Neural progenitor cell (in vitro differentiated cells): ENCODE results near the gene IPCEF1. TPM values are rescaled to one million over a fixed set of nuclear protein-coding genes. Genes with fewer than 3 reads are reported as not detected.
A peak's percentile ranks its signal among the peaks of the same experiment; 100 is the strongest.

ENCODE experiments used
- DNase-seq: peaks from one replicate; pipeline ENCODE4 v3.0.0-alpha.2; 2016; ENCODE audit warnings: low spot score
- H2AFZ ChIP-seq: fragments of 200-600 bp; sonication (generic); replicated peaks from 2 replicates; pipeline ENCODE4 v1.6.1; 2016; ENCODE audit warnings: antibody characterized with exemption
- H3F3A ChIP-seq: fragments of 200-600 bp; sonication (generic); 2 replicates; pipeline ENCODE4 v1.6.1; 2016; ENCODE audit warnings: antibody characterized with exemption, low read depth
- H3K27ac ChIP-seq: fragments of 200-600 bp; sonication (generic); 2 replicates; pipeline ENCODE4 v1.5.1; 2016; ENCODE audit warnings: mild to moderate bottlenecking
- H3K27me3 ChIP-seq: fragments of 200-600 bp; sonication (generic); 2 replicates; pipeline ENCODE4 v1.6.1; 2016; ENCODE audit warnings: mild to moderate bottlenecking, moderate library complexity
- H3K36me3 ChIP-seq: fragments of 200-600 bp; sonication (generic); 2 replicates; pipeline ENCODE4 v1.5.1; 2016
- H3K4me1 ChIP-seq: fragments of 200-600 bp; sonication (generic); 2 replicates; pipeline ENCODE4 v1.6.1; 2016; ENCODE audit warnings: mixed run types
- H3K4me2 ChIP-seq: fragments of 200-600 bp; sonication (generic); 2 replicates; pipeline ENCODE4 v1.6.1; 2016
- H3K4me3 ChIP-seq: fragments of 200-600 bp; sonication (generic); 2 replicates; pipeline ENCODE4 v1.5.1; 2016
- H3K79me2 ChIP-seq: fragments of 200-600 bp; sonication (generic); 2 replicates; pipeline ENCODE4 v1.6.1; 2016; ENCODE audit warnings: low read depth
- H3K9ac ChIP-seq: fragments of 200-600 bp; sonication (generic); 2 replicates; pipeline ENCODE4 v1.6.1; 2016
- H3K9me3 ChIP-seq: fragments of 200-600 bp; sonication (generic); 2 replicates; pipeline ENCODE4 v1.5.1; 2016; ENCODE audit warnings: low read depth
- H4K20me1 ChIP-seq: fragments of 200-600 bp; sonication (generic); 2 replicates; pipeline ENCODE4 v1.6.1; 2016; ENCODE audit warnings: low read depth
- H3K27ac Mint-ChIP-seq: 3 replicates; pipeline ENCODE4 v1.8.0; 2021; ENCODE audit warnings: mixed read lengths
- H3K27me3 Mint-ChIP-seq: 2 replicates; pipeline ENCODE4 v1.8.0; 2022; ENCODE audit warnings: low read depth, mild to moderate bottlenecking, inconsistent platforms, moderate library complexity, mixed read lengths; ENCODE audit not compliant: insufficient read depth
- H3K36me3 Mint-ChIP-seq: 3 replicates; pipeline ENCODE4 v1.8.0; 2021; ENCODE audit warnings: mixed read lengths
- H3K4me1 Mint-ChIP-seq: 3 replicates; pipeline ENCODE4 v1.8.0; 2021; ENCODE audit warnings: mixed read lengths
- H3K4me3 Mint-ChIP-seq: 3 replicates; pipeline ENCODE4 v1.8.0; 2021; ENCODE audit warnings: mild to moderate bottlenecking, moderate library complexity, mixed read lengths
- H3K9me3 Mint-ChIP-seq: 3 replicates; pipeline ENCODE4 v1.8.0; 2020; ENCODE audit warnings: mixed read lengths
- EZH2 ChIP-seq: fragments of 200-600 bp; sonication (generic); IDR thresholded peaks from 2 replicates; pipeline ENCODE4 v1.6.1; 2017; ENCODE audit warnings: antibody characterized with exemption, mild to moderate bottlenecking, moderate library complexity
- EZH2phosphoT487 ChIP-seq: fragments of 200-600 bp; sonication (generic); IDR thresholded peaks from 2 replicates; pipeline ENCODE4 v1.6.1; 2017; ENCODE audit warnings: antibody characterized with exemption
- total RNA-seq: library from RNA; depleted of rRNA; stranded (reverse); fragments of >200 nt; gene quantifications from 2 replicates; pipeline ENCODE4 v1.2.3, GENCODE V29; 2015; ENCODE audit warnings: low replicate concordance
- TF ChIP-seq, protein P1 (sequence below): fragments of 200-600 bp; sonication (generic); IDR thresholded peaks from 2 replicates; pipeline ENCODE4 v1.5.1; 2017; ENCODE audit warnings: antibody characterized with exemption, mild to moderate bottlenecking

IPCEF1 gene
- total RNA-seq, 1 donor from 2014 or later, result 0.13 TPM

DNA sequence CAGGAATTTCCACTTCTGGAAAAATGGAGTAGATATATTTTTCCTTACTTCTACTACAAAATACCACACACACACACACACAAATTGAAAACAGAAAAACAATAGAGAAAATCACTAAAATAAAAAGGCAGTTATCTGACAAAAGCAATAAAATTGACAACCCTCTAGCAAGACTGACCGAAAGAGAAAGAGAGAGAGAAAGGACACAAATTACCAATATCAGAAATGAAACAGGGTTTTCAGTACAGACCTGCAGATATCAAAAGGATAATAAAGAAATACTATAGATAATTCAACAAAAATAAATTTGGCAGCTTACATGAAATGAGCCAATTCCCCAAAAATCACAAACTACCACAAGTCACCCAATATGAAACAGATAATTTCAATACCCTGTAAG is 212.8 kb downstream of the IPCEF1 start:
- Histone ChIP-seq H3K27ac (no peak overlapping the region), H3K79me2 (no peaks in the 10 kb centered on the region), H3K27me3 (no peaks in the 10 kb centered on the region), H3K9me3 (no peaks in the 10 kb centered on the region), H2AFZ (no peak overlapping the region), H4K20me1 (no peaks in the 10 kb centered on the region), H3K4me1 (no peaks in the 10 kb centered on the region), H3K9ac (no peak overlapping the region), H3K4me3 (no peak overlapping the region), H3F3A (no peaks in the 10 kb centered on the region), H3K36me3 (no peaks in the 10 kb centered on the region), H3K4me2 (no peak overlapping the region)
- no peak for DNase-seq
- TF ChIP-seq EZH2phosphoT487, result no peak
- no peaks in the 10 kb centered on the region for H3K36me3 Mint-ChIP-seq
- no peaks in the 10 kb centered on the region for H3K9me3 Mint-ChIP-seq
- peaks cover 5% of the 10 kb centered on the region for H3K4me1 Mint-ChIP-seq
- peaks cover 2% of the 10 kb centered on the region for H3K27me3 Mint-ChIP-seq
- H3K4me3 Mint-ChIP-seq, result no peak overlapping the region
- H3K27ac Mint-ChIP-seq, result no peak overlapping the region

GRCh38 chr6:154140743-154141142 is 215.9 kb downstream of the IPCEF1 start:
- no peaks in the 10 kb centered on the region for H3K27me3 ChIP-seq
- peaks cover 2% of the 10 kb centered on the region for H3K27me3 Mint-ChIP-seq
- H2AFZ ChIP-seq, result no peak overlapping the region
- H3K4me3 Mint-ChIP-seq, result no peak overlapping the region
- H3K4me3 ChIP-seq, result no peak overlapping the region
- no peak for DNase-seq
- H3K9ac ChIP-seq, result no peak overlapping the region
- H3K4me2 ChIP-seq, result no peak overlapping the region
- H3K27ac Mint-ChIP-seq, result no peak overlapping the region
- no peaks in the 10 kb centered on the region for H3K36me3 Mint-ChIP-seq
- H3K36me3 ChIP-seq, result no peaks in the 10 kb centered on the region
- no peaks in the 10 kb centered on the region for H3K4me1 ChIP-seq
- H3K79me2 ChIP-seq, result no peaks in the 10 kb centered on the region
- H3K27ac ChIP-seq, result no peak overlapping the region
- TF ChIP-seq, protein P1, sequence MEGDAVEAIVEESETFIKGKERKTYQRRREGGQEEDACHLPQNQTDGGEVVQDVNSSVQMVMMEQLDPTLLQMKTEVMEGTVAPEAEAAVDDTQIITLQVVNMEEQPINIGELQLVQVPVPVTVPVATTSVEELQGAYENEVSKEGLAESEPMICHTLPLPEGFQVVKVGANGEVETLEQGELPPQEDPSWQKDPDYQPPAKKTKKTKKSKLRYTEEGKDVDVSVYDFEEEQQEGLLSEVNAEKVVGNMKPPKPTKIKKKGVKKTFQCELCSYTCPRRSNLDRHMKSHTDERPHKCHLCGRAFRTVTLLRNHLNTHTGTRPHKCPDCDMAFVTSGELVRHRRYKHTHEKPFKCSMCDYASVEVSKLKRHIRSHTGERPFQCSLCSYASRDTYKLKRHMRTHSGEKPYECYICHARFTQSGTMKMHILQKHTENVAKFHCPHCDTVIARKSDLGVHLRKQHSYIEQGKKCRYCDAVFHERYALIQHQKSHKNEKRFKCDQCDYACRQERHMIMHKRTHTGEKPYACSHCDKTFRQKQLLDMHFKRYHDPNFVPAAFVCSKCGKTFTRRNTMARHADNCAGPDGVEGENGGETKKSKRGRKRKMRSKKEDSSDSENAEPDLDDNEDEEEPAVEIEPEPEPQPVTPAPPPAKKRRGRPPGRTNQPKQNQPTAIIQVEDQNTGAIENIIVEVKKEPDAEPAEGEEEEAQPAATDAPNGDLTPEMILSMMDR, result no peak
- TF ChIP-seq EZH2 (no peak), EZH2phosphoT487 (no peak)
- no peaks in the 10 kb centered on the region for H3K9me3 Mint-ChIP-seq
- no peaks in the 10 kb centered on the region for H3K9me3 ChIP-seq
- H3F3A ChIP-seq, result no peaks in the 10 kb centered on the region
- H3K4me1 Mint-ChIP-seq, result peaks cover 5% of the 10 kb centered on the region
- no peaks in the 10 kb centered on the region for H4K20me1 ChIP-seq

DNA sequence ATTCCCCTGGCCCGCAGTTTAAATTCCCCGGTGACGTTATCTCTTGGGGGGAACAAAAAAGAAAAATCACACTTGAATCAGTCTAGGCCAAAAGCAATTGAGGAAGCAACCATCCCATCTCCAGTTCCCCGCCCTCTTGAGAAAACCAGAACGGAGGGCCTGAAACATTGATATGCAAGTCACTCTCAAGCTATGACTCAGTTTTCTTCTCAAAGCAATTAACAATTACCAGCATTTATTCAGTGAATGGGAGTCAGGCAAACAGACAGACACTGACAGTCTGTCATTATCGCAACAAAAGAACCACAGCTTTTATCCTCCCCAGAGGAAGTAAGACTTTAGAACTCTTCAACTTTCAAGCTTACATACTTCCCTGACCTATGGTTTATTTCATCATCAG is 216.7 kb downstream of the IPCEF1 start:
- no peaks in the 10 kb centered on the region for H4K20me1 ChIP-seq
- H3K36me3 Mint-ChIP-seq, result no peaks in the 10 kb centered on the region
- no peak overlapping the region for H3K4me3 Mint-ChIP-seq
- DNase-seq, result no peak
- H3F3A ChIP-seq, result no peaks in the 10 kb centered on the region
- H3K27me3 Mint-ChIP-seq, result peaks cover 2% of the 10 kb centered on the region
- H3K4me1 Mint-ChIP-seq, result peaks cover 5% of the 10 kb centered on the region
- H3K27ac ChIP-seq, result no peak overlapping the region
- H3K9ac ChIP-seq, result no peak overlapping the region
- TF ChIP-seq EZH2 (no peak), EZH2phosphoT487 (no peak)
- TF ChIP-seq, protein P1, result no peak
- no peaks in the 10 kb centered on the region for H3K4me1 ChIP-seq
- no peak overlapping the region for H3K4me3 ChIP-seq
- H2AFZ ChIP-seq, result no peak overlapping the region
- no peaks in the 10 kb centered on the region for H3K9me3 Mint-ChIP-seq
- H3K4me2 ChIP-seq, result no peak overlapping the region
- no peaks in the 10 kb centered on the region for H3K79me2 ChIP-seq
- H3K36me3 ChIP-seq, result no peaks in the 10 kb centered on the region
- H3K27ac Mint-ChIP-seq, result no peak overlapping the region
- H3K9me3 ChIP-seq, result no peaks in the 10 kb centered on the region
- H3K27me3 ChIP-seq, result no peaks in the 10 kb centered on the region

DNA sequence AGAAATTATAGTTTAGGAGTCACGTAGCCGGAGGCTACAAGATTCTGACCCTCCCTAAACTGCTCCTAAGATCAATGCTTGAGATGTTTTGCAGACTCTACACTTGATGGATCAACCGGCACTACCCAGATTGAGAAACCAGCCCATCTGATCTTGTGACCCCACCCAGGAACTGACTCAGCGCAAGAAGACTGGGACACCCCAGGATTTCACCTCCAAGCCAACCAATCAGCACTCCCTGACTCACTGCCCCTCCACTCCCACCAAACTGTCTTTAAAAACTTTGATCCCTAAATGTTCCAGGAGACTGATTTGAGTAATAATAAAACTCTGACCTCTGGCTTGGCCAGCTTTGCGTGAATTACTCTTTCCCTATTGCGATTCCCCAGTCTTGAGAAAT is 217.8 kb downstream of the IPCEF1 start:
- Histone ChIP-seq H3K4me3 (no peak overlapping the region), H3K4me1 (no peaks in the 10 kb centered on the region), H3K4me2 (no peak overlapping the region), H3K27me3 (no peaks in the 10 kb centered on the region), H3F3A (no peaks in the 10 kb centered on the region), H3K9me3 (no peaks in the 10 kb centered on the region), H3K9ac (no peak overlapping the region), H3K36me3 (no peaks in the 10 kb centered on the region), H4K20me1 (no peaks in the 10 kb centered on the region), H3K27ac (no peak overlapping the region), H2AFZ (no peak overlapping the region), H3K79me2 (no peaks in the 10 kb centered on the region)
- TF ChIP-seq, protein P1, result no peak
- TF ChIP-seq EZH2 (no peak), EZH2phosphoT487 (no peak)
- Mint-ChIP-seq H3K27ac (no peak overlapping the region), H3K4me3 (peak overlapping the region; percentile 42), H3K4me1 (peaks cover 5% of the 10 kb centered on the region), H3K9me3 (no peaks in the 10 kb centered on the region), H3K27me3 (peaks cover 2% of the 10 kb centered on the region), H3K36me3 (no peaks in the 10 kb centered on the region)
- no peak for DNase-seq
